Measurements from ENCODE around the gene NR5A2. TPM values are rescaled to one million over a fixed set of nuclear protein-coding genes. Genes with fewer than 3 reads are reported as not detected.

The NR5A2 gene
- total and polyA plus RNA-seq, 10 donors = 0.02 to 0.63 (median 0.10) TPM; not detected in 3

GRCh38 chr1:200223613-200224012 lies 196.1 kb downstream of the NR5A2 start:
- 89 to 97% (median 92%) methylated on average over 4 of the region's 4 CpGs for WGBS, 5 donors

GRCh38 chr1:200224315-200224714 lies 196.8 kb downstream of the NR5A2 start:
- Histone ChIP-seq H3K4me3 (no peak overlapping the region), H3K36me3 (no peaks in the 10 kb centered on the region), H3K27ac (no peak overlapping the region), H3K27me3 (replicated peaks in 1 of 7) (no peaks in the 10 kb centered on the region), H3K9me3 (no peaks in the 10 kb centered on the region), H3K4me1 (peaks cover 0 to 13% (median 11%) of the 10 kb centered on the region in 6 donors)
- WGBS, 5 donors = 90 to 95% (median 92%) methylated on average over 4 of the region's 4 CpGs
- intact Hi-C loops (cut with DNase I; ENCODE audit: low total_unique reads) = no loop called here
- no peak for DNase-seq
- no peak for TF ChIP-seq CTCF (IDR thresholded peaks at IDR 0.05 in 8 of 11, conservative IDR thresholded peaks at IDR 0.05 in 3 of 11)
- no peak for TF ChIP-seq POLR2A (IDR thresholded peaks at IDR 0.05)
- TF ChIP-seq POLR2AphosphoS5 (IDR thresholded peaks at IDR 0.05) = no peak

More at GRCh38 chr1:200223613-200224012, 196.1 kb downstream of the NR5A2 start:
- H3K36me3 ChIP-seq = no peaks in the 10 kb centered on the region
- intact Hi-C loops (cut with DNase I; ENCODE audit: low total_unique reads) = no loop called here
- H3K27ac ChIP-seq = no peak overlapping the region
- H3K4me3 ChIP-seq = no peak overlapping the region
- no peaks in the 10 kb centered on the region for H3K27me3 ChIP-seq (replicated peaks in 1 of 7)
- H3K9me3 ChIP-seq = no peaks in the 10 kb centered on the region
- no peak for DNase-seq
- no peak for TF ChIP-seq POLR2AphosphoS5 (IDR thresholded peaks at IDR 0.05)
- no peak for TF ChIP-seq POLR2A (IDR thresholded peaks at IDR 0.05)
- no peak for TF ChIP-seq CTCF (IDR thresholded peaks at IDR 0.05 in 8 of 11, conservative IDR thresholded peaks at IDR 0.05 in 3 of 11)
- H3K4me1 ChIP-seq = peaks cover 0 to 13% (median 11%) of the 10 kb centered on the region in 6 donors

- DNase-seq = no peak
- intact Hi-C loops (cut with DNase I; ENCODE audit: low total_unique reads) = no loop called here
- TF ChIP-seq POLR2A (IDR thresholded peaks at IDR 0.05) (no peak), CTCF (IDR thresholded peaks at IDR 0.05 in 8 of 11, conservative IDR thresholded peaks at IDR 0.05 in 3 of 11) (no peak), POLR2AphosphoS5 (IDR thresholded peaks at IDR 0.05) (no peak)
- Histone ChIP-seq H3K4me3 (no peak overlapping the region), H3K4me1 (peaks cover 0 to 13% (median 11%) of the 10 kb centered on the region in 6 donors), H3K27ac (no peak overlapping the region), H3K27me3 (replicated peaks in 1 of 7) (no peaks in the 10 kb centered on the region), H3K9me3 (no peaks in the 10 kb centered on the region), H3K36me3 (no peaks in the 10 kb centered on the region)
- WGBS, 5 donors = 16 to 19% (median 17%) methylated on average over 11 of the region's 11 CpGs
Measured at GRCh38 chr1:200226268-200226968, 198.9 kb downstream of the NR5A2 start.

- Histone ChIP-seq H3K27ac (no peak overlapping the region), H3K4me1 (peaks cover 0 to 16% (median 11%) of the 10 kb centered on the region in 6 donors), H3K9me3 (no peaks in the 10 kb centered on the region), H3K4me3 (no peak overlapping the region), H3K36me3 (no peaks in the 10 kb centered on the region), H3K27me3 (replicated peaks in 1 of 7) (no peaks in the 10 kb centered on the region)
- no peak for DNase-seq
- intact Hi-C loops (cut with DNase I; ENCODE audit: low total_unique reads) = no loop called here
- 80 to 94% (median 81%) methylated on average over 1 of the region's 1 CpG for WGBS, 5 donors
- TF ChIP-seq POLR2A (IDR thresholded peaks at IDR 0.05) = no peak
Measured at GRCh38 chr1:200226969-200227303, 199.4 kb downstream of the NR5A2 start.

Small RNA genes within 50 kb of the gene (small RNA-seq; reads per million reads assigned to genes)
- gene RNU6-570P (0 reads per million in 4 donors), gene RNU6-609P (0 reads per million in 4 donors), gene RNU6-716P (0 reads per million in 4 donors)
